GM12878 (cell line): Measurements from ENCODE around the gene EXOC4.

Source experiments
- POLR2AphosphoS5 ChIP-seq: IDR thresholded peaks from 2 replicates; pipeline ENCODE4 v1.6.1; 2011; ENCODE audit warnings: mild to moderate bottlenecking, low read length, inconsistent platforms
- TF ChIP-seq, protein P1 (sequence below): fragments of 450-650 bp; IDR thresholded peaks from 2 replicates; pipeline ENCODE4 v1.6.1; 2014; ENCODE audit warnings: mild to moderate bottlenecking
- TF ChIP-seq, protein P2 (sequence below), 3 experiments: IDR thresholded peaks in 2 of 3; conservative IDR thresholded peaks in 1 of 3; 2 replicates each; pipeline ENCODE4 v1.5.1; 2011; ENCODE audit warnings: low read depth in 3 of 3, low read length in 3 of 3, mild to moderate bottlenecking in 3 of 3, control low read depth in 2 of 3, moderate library complexity in 2 of 3, inconsistent platforms in 1 of 3, mixed read lengths in 1 of 3; ENCODE audit not compliant: control insufficient read depth in 2 of 3, insufficient read depth in 1 of 3; ENCODE audit errors: extremely low read depth in 1 of 3
- TF ChIP-seq, protein P3 (sequence below): fragments of 450-650 bp; conservative IDR thresholded peaks from 2 replicates; pipeline ENCODE4 v1.6.1; 2017; ENCODE audit warnings: mild to moderate bottlenecking, moderate library complexity

DNA sequence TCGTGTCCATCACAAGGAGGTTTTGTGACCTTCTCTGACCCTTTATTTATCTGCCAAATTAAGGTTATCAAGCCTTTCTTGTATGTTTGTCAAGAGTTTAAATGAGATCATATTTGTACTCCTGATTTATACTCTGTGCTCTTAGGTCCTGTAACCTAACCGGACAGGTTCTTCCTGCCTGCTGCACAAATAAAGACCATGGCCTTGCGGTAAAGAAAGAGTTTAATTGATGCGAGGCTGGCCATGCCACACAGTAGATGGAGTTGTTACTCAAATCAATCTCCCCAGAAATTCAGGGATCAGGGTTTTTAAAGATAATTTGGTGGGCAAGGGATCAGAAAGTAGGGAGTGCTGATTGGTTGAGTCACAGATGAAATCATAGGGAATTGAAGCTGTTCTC, 794.8 kb downstream of the EXOC4 start:
- TF ChIP-seq POLR2AphosphoS5: no peak
- TF ChIP-seq, protein P1, sequence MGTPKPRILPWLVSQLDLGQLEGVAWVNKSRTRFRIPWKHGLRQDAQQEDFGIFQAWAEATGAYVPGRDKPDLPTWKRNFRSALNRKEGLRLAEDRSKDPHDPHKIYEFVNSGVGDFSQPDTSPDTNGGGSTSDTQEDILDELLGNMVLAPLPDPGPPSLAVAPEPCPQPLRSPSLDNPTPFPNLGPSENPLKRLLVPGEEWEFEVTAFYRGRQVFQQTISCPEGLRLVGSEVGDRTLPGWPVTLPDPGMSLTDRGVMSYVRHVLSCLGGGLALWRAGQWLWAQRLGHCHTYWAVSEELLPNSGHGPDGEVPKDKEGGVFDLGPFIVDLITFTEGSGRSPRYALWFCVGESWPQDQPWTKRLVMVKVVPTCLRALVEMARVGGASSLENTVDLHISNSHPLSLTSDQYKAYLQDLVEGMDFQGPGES: no peak
- TF ChIP-seq, protein P2, sequence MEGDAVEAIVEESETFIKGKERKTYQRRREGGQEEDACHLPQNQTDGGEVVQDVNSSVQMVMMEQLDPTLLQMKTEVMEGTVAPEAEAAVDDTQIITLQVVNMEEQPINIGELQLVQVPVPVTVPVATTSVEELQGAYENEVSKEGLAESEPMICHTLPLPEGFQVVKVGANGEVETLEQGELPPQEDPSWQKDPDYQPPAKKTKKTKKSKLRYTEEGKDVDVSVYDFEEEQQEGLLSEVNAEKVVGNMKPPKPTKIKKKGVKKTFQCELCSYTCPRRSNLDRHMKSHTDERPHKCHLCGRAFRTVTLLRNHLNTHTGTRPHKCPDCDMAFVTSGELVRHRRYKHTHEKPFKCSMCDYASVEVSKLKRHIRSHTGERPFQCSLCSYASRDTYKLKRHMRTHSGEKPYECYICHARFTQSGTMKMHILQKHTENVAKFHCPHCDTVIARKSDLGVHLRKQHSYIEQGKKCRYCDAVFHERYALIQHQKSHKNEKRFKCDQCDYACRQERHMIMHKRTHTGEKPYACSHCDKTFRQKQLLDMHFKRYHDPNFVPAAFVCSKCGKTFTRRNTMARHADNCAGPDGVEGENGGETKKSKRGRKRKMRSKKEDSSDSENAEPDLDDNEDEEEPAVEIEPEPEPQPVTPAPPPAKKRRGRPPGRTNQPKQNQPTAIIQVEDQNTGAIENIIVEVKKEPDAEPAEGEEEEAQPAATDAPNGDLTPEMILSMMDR (IDR thresholded peaks at IDR 0.05 in 2 of 3, conservative IDR thresholded peaks at IDR 0.05 in 1 of 3; ENCODE audit: control insufficient read depth in 2 of 3, extremely low read depth in 1 of 3, insufficient read depth in 1 of 3, low read depth in 3 of 3, low read length in 3 of 3): no peak
- TF ChIP-seq, protein P3, sequence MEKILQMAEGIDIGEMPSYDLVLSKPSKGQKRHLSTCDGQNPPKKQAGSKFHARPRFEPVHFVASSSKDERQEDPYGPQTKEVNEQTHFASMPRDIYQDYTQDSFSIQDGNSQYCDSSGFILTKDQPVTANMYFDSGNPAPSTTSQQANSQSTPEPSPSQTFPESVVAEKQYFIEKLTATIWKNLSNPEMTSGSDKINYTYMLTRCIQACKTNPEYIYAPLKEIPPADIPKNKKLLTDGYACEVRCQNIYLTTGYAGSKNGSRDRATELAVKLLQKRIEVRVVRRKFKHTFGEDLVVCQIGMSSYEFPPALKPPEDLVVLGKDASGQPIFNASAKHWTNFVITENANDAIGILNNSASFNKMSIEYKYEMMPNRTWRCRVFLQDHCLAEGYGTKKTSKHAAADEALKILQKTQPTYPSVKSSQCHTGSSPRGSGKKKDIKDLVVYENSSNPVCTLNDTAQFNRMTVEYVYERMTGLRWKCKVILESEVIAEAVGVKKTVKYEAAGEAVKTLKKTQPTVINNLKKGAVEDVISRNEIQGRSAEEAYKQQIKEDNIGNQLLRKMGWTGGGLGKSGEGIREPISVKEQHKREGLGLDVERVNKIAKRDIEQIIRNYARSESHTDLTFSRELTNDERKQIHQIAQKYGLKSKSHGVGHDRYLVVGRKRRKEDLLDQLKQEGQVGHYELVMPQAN: no peak
